HEK293 (cell line): ENCODE data around the gene PITHD1.

ENCODE experiments used
- HOXA7 ChIP-seq: sonication (generic); formaldehyde crosslinking; IDR thresholded peaks from 2 replicates; pipeline ENCODE4 v1.8.1; 2022; ENCODE audit warnings: missing genetic modification reagents, borderline replicate concordance
- MYNN ChIP-seq: fragments of 450-650 bp; formaldehyde crosslinking; IDR thresholded peaks from 2 replicates; pipeline ENCODE4 v1.5.1; 2016; ENCODE audit warnings: missing biosample characterization, missing genetic modification characterization, borderline replicate concordance
- REST ChIP-seq: fragments of 450-650 bp; formaldehyde crosslinking; IDR thresholded peaks from 2 replicates; pipeline ENCODE4 v1.5.1; 2016; ENCODE audit warnings: missing biosample characterization, missing genetic modification characterization
- SALL2 ChIP-seq: fragments of 450-650 bp; formaldehyde crosslinking; IDR thresholded peaks from 2 replicates; pipeline ENCODE4 v1.5.0; 2017; ENCODE audit warnings: missing biosample characterization, mild to moderate bottlenecking, missing genetic modification characterization, borderline replicate concordance
- SETDB1 ChIP-seq: IDR thresholded peaks from one replicate; pipeline ENCODE4 v1.6.1; 2017; ENCODE audit warnings: mild to moderate bottlenecking, low read length, moderate library complexity, mixed read lengths; ENCODE audit not compliant: insufficient read length
- ZNF2 ChIP-seq: fragments of 450-650 bp; formaldehyde crosslinking; IDR thresholded peaks from 2 replicates; pipeline ENCODE4 v1.5.1; 2016; ENCODE audit warnings: missing biosample characterization, missing genetic modification characterization
- ZNF324 ChIP-seq: fragments of 450-650 bp; formaldehyde crosslinking; IDR thresholded peaks from 2 replicates; pipeline ENCODE4 v1.5.1; 2016; ENCODE audit warnings: missing biosample characterization, missing genetic modification characterization
- ZXDB ChIP-seq: fragments of 450-650 bp; formaldehyde crosslinking; IDR thresholded peaks from 2 replicates; pipeline ENCODE4 v1.5.1; 2016; ENCODE audit warnings: missing biosample characterization, missing genetic modification characterization

- TF ChIP-seq ZXDB (tag by site-specific recombination), result no peak
- no peak for TF ChIP-seq HOXA7 (CRISPR knock-in tag)
- no peak for TF ChIP-seq MYNN (tag by site-specific recombination)
- no peak for TF ChIP-seq ZNF2 (tag by site-specific recombination)
- TF ChIP-seq SALL2 (tag by site-specific recombination), result no peak
- no peak for TF ChIP-seq ZNF324 (tag by site-specific recombination)
- no peak for TF ChIP-seq SETDB1
- no peak for TF ChIP-seq REST (tag by site-specific recombination)
These were observed 38.7 kb downstream of the PITHD1 start for GRCh38 chr1:23816906-23817305.
